Ovary (tissue), 3 donors: ENCODE measurements around the gene ARMC6.

Experiments used
- POLR2A ChIP-seq: fragments of 450-650 bp; IDR thresholded peaks from one replicate; pipeline ENCODE4 v1.6.1; 2017; ENCODE audit warnings: antibody characterized with exemption, mild to moderate bottlenecking, moderate library complexity
- TF ChIP-seq, protein P1 (sequence below), 3 donors: fragments of 450-650 bp in 2 of 3; fragments of 200-600 bp in 1 of 3; IDR thresholded peaks; one replicate each; pipeline versions ENCODE4 v1.5.1 to v1.8.0; 2016 to 2022; ENCODE audit warnings: antibody characterized with exemption in 3 of 3, mild to moderate bottlenecking in 1 of 3
- donor health status: DM: no; HTN: no; CAD: no.

DNA sequence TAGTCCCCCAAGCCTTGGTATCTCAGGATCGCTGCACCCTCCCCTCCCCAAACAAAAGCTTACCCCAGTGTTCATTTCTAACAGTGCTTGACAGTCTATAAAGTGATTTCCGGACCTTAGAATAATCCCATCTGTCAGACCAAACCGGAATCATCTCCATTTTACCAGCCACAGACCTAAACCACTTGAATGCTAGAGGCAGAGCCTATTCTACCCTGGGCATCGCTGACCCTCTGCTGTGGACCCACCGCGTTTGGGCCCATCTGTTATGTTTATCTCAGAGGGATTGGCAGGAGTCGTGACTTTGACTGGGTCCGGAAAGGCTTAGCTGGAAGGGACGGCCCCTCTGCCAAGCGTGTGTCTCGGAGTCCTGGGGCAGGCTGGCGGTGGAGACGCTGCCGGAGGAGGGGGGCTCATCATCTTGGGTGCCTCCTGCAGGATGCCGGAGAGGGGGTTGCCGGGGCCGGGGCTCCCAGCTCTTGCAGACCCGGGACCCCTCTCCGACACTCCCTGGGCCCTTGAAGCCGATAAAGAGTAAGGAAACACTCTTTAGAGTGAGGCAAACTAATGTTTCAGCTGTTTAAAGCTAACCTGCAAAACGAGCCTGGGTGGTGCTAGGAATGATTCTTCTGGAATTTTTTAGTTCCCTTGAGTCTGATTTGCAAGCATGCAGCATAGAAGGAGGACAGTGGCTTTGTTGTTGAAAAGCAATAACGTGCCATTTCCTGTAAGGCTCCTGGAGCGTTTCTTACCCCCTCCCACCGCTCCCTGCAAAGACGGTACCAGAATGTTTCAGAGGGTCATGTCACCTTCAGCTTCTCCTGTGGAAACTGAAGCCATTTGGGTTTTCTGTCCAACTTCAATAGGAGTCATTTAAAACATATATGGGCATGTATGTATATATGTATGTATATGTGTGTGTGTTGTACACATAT is 31.7 kb downstream of the ARMC6 start:
- TF ChIP-seq, protein P1, sequence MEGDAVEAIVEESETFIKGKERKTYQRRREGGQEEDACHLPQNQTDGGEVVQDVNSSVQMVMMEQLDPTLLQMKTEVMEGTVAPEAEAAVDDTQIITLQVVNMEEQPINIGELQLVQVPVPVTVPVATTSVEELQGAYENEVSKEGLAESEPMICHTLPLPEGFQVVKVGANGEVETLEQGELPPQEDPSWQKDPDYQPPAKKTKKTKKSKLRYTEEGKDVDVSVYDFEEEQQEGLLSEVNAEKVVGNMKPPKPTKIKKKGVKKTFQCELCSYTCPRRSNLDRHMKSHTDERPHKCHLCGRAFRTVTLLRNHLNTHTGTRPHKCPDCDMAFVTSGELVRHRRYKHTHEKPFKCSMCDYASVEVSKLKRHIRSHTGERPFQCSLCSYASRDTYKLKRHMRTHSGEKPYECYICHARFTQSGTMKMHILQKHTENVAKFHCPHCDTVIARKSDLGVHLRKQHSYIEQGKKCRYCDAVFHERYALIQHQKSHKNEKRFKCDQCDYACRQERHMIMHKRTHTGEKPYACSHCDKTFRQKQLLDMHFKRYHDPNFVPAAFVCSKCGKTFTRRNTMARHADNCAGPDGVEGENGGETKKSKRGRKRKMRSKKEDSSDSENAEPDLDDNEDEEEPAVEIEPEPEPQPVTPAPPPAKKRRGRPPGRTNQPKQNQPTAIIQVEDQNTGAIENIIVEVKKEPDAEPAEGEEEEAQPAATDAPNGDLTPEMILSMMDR (IDR thresholded peaks at IDR 0.05), result no peak
- no peak for TF ChIP-seq POLR2A
